CD14-positive monocyte (primary cell): Measurements from ENCODE around the gene GNGT1. TPM values are rescaled to one million over a fixed set of nuclear protein-coding genes. Genes with fewer than 3 reads are reported as not detected.

Experiments used
- DNase-seq, 3 donors: peaks; one replicate each; pipeline ENCODE4 v3.0.0-alpha.2; 2011 to 2022
- H2AFZ ChIP-seq: 2 replicates; pipeline ENCODE4 v1.6.0; 2012; ENCODE audit warnings: mild to moderate bottlenecking, low read depth, low read length, inconsistent platforms; ENCODE audit not compliant: insufficient read depth, poor library complexity, severe bottlenecking
- H3K27ac ChIP-seq, 2 donors: 1 replicate in 1 of 2; 2 replicates in 1 of 2; pipeline ENCODE4 v1.5.1; 2012 to 2013; ENCODE audit warnings: low read length in 2 of 2, control low read depth in 1 of 2, inconsistent platforms in 1 of 2, low read depth in 1 of 2, mild to moderate bottlenecking in 1 of 2
- H3K27me3 ChIP-seq, 2 donors: one replicate each; pipeline versions ENCODE4 v1.6.0 to v1.6.1; 2011 to 2013; ENCODE audit warnings: low read length in 2 of 2; ENCODE audit not compliant: control insufficient read depth in 2 of 2, insufficient read depth in 2 of 2
- H3K36me3 ChIP-seq, 2 donors: replicated peaks in 1 of 2; 1 replicate in 1 of 2; 2 replicates in 1 of 2; pipeline versions ENCODE4 v1.5.1 to v1.6.1; 2012 to 2013; ENCODE audit warnings: low read length in 2 of 2, control low read depth in 1 of 2, inconsistent platforms in 1 of 2, mild to moderate bottlenecking in 1 of 2; ENCODE audit not compliant: insufficient read depth in 2 of 2, control insufficient read depth in 1 of 2
- H3K4me1 ChIP-seq, 2 donors: 1 replicate in 1 of 2; 2 replicates in 1 of 2; pipeline versions ENCODE4 v1.5.1 to v1.6.1; 2012 to 2013; ENCODE audit warnings: low read length in 2 of 2, control low read depth in 1 of 2, inconsistent platforms in 1 of 2, mild to moderate bottlenecking in 1 of 2, moderate library complexity in 1 of 2; ENCODE audit not compliant: insufficient read depth in 2 of 2, control insufficient read depth in 1 of 2
- H3K4me2 ChIP-seq: replicated peaks from 2 replicates; pipeline ENCODE3; 2012; ENCODE audit warnings: low read length, moderate library complexity, mild to moderate bottlenecking; ENCODE audit not compliant: poor library complexity, severe bottlenecking; ENCODE audit errors: extremely low read depth
- H3K4me3 ChIP-seq, 3 experiments: fragments of 200-600 bp in 1 of 3; sonication (generic) in 1 of 3; replicated peaks in 1 of 3; 1 replicate in 2 of 3; 2 replicates in 1 of 3; pipeline ENCODE4 v1.5.1; 2011 to 2013; ENCODE audit warnings: low read length in 3 of 3, mild to moderate bottlenecking in 3 of 3, control low read depth in 2 of 3, low read depth in 2 of 3, inconsistent platforms in 1 of 3, moderate library complexity in 1 of 3
- H3K79me2 ChIP-seq: 2 replicates; pipeline ENCODE4 v1.6.0; 2012; ENCODE audit warnings: mild to moderate bottlenecking, control low read depth, inconsistent platforms, low read length, moderate library complexity; ENCODE audit not compliant: insufficient read depth
- H3K9ac ChIP-seq: 2 replicates; pipeline ENCODE4 v1.6.0; 2017; ENCODE audit warnings: low read length, mild to moderate bottlenecking; ENCODE audit not compliant: insufficient read depth, poor library complexity, severe bottlenecking
- H3K9me3 ChIP-seq, 2 donors: replicated peaks in 1 of 2; 1 replicate in 1 of 2; 2 replicates in 1 of 2; pipeline versions ENCODE4 v1.5.1 to v1.6.1; 2012 to 2013; ENCODE audit warnings: low read length in 2 of 2, control low read depth in 1 of 2; ENCODE audit not compliant: control insufficient read depth in 1 of 2, insufficient read depth in 1 of 2
- H4K20me1 ChIP-seq: 2 replicates; pipeline ENCODE4 v1.6.0; 2012; ENCODE audit warnings: mild to moderate bottlenecking, low read length, control low read depth, moderate library complexity; ENCODE audit not compliant: insufficient read depth
- H3K27ac Mint-ChIP-seq, 7 donors: one replicate each; pipeline ENCODE4 v1.8.0; 2020; ENCODE audit warnings: mild to moderate bottlenecking in 7 of 7, mixed read lengths in 7 of 7, moderate library complexity in 6 of 7, inconsistent platforms in 2 of 7
- H3K27me3 Mint-ChIP-seq, 3 donors: one replicate each; pipeline ENCODE4 v1.8.0; 2021 to 2022; ENCODE audit warnings: low read depth in 3 of 3, mild to moderate bottlenecking in 3 of 3, mixed read lengths in 3 of 3, moderate library complexity in 3 of 3, inconsistent platforms in 1 of 3
- H3K36me3 Mint-ChIP-seq, 2 donors: one replicate each; pipeline ENCODE4 v1.8.0; 2020; ENCODE audit warnings: mixed read lengths in 2 of 2, inconsistent platforms in 1 of 2, mild to moderate bottlenecking in 1 of 2
- H3K4me1 Mint-ChIP-seq: one replicate; pipeline ENCODE4 v1.8.0; 2020; ENCODE audit warnings: mild to moderate bottlenecking, mixed read lengths
- H3K4me3 Mint-ChIP-seq, 2 donors: one replicate each; pipeline ENCODE4 v1.8.0; 2020; ENCODE audit warnings: mild to moderate bottlenecking in 2 of 2, mixed read lengths in 2 of 2, moderate library complexity in 1 of 2
- H3K9me3 Mint-ChIP-seq, 7 donors: one replicate each; pipeline ENCODE4 v1.8.0; 2020 to 2022; ENCODE audit warnings: mixed read lengths in 7 of 7, mild to moderate bottlenecking in 6 of 7, moderate library complexity in 6 of 7, inconsistent platforms in 2 of 7
- WGBS: methylation state at CpG from one replicate; pipeline ENCODE4 v1.1.5; 2013; ENCODE audit warnings: missing lambda C conversion rate; ENCODE audit not compliant: insufficient coverage; 5-methylcytosine and 5-hydroxymethylcytosine counted together
- intact Hi-C, 2 donors: fragments of 100-400 bp; cut with micrococcal nuclease; formaldehyde crosslinking; loops; one replicate each; pipeline versions ENCODE4 v1.15.0 to v1.15.1; 2023
- polyA plus RNA-seq, 3 donors: library from polyadenylated mRNA; depleted of rRNA in 1 of 3; unstranded in 2 of 3; stranded (reverse) in 1 of 3; fragments of 300-500 nt in 2 of 3; fragments of >200 nt in 1 of 3; fragmentation: Illumina TruSeq in 2 of 3; gene quantifications; 1 replicate in 2 of 3; 2 replicates in 1 of 3; pipeline ENCODE4 v1.2.3, GENCODE V29; 2012 to 2021
- TF ChIP-seq, protein P1 (sequence below): fragments of 200-600 bp; IDR thresholded peaks from one replicate; pipeline ENCODE4 v1.8.0; 2022; ENCODE audit warnings: antibody characterized with exemption, mild to moderate bottlenecking

The GNGT1 gene
- polyA plus RNA-seq, 3 donors, result not detected

DNA sequence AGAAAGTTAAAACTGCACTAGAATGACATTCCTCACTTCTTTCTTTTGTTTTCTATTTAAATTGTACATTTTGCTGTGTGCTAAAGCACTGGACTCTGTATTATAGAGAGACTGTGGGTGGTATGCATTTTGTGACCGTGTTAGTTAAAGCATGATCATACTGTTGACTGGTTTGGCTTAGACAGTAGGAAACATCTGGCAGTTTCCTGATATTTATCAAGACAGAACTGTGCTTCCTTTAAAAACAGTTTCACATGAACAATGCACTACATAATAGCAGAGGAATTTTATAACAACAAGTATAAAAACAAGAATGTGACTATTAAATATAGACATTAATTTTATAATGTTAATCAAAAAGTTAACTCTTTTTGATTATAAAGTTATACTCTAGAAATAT, 38.3 kb downstream of the GNGT1 start:
- no CpG with 5 or more reads among the region's 1 CpG for WGBS
- TF ChIP-seq, protein P1, sequence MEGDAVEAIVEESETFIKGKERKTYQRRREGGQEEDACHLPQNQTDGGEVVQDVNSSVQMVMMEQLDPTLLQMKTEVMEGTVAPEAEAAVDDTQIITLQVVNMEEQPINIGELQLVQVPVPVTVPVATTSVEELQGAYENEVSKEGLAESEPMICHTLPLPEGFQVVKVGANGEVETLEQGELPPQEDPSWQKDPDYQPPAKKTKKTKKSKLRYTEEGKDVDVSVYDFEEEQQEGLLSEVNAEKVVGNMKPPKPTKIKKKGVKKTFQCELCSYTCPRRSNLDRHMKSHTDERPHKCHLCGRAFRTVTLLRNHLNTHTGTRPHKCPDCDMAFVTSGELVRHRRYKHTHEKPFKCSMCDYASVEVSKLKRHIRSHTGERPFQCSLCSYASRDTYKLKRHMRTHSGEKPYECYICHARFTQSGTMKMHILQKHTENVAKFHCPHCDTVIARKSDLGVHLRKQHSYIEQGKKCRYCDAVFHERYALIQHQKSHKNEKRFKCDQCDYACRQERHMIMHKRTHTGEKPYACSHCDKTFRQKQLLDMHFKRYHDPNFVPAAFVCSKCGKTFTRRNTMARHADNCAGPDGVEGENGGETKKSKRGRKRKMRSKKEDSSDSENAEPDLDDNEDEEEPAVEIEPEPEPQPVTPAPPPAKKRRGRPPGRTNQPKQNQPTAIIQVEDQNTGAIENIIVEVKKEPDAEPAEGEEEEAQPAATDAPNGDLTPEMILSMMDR, result no peak
- no peak overlapping the region for H3K9ac ChIP-seq
- no peaks in the 10 kb centered on the region for H3K27me3 ChIP-seq
- H3K27ac Mint-ChIP-seq, result no peak overlapping the region
- no peak overlapping the region for H3K4me2 ChIP-seq
- peaks cover 0 to 3% (median 0%) of the 10 kb centered on the region in 7 donors for H3K9me3 Mint-ChIP-seq
- no peaks in the 10 kb centered on the region for H3K36me3 ChIP-seq
- H4K20me1 ChIP-seq, result no peaks in the 10 kb centered on the region
- H2AFZ ChIP-seq, result no peak overlapping the region
- no peaks in the 10 kb centered on the region for H3K27me3 Mint-ChIP-seq
- no peak for DNase-seq
- no peaks in the 10 kb centered on the region for H3K36me3 Mint-ChIP-seq
- no peak overlapping the region for H3K27ac ChIP-seq
- no peak overlapping the region for H3K4me3 ChIP-seq
- no peaks in the 10 kb centered on the region for H3K79me2 ChIP-seq
- H3K4me1 Mint-ChIP-seq, result no peaks in the 10 kb centered on the region
- intact Hi-C loops, result no loop called here
- no peaks in the 10 kb centered on the region for H3K4me1 ChIP-seq
- no peak overlapping the region for H3K4me3 Mint-ChIP-seq
- H3K9me3 ChIP-seq, result no peaks in the 10 kb centered on the region

DNA sequence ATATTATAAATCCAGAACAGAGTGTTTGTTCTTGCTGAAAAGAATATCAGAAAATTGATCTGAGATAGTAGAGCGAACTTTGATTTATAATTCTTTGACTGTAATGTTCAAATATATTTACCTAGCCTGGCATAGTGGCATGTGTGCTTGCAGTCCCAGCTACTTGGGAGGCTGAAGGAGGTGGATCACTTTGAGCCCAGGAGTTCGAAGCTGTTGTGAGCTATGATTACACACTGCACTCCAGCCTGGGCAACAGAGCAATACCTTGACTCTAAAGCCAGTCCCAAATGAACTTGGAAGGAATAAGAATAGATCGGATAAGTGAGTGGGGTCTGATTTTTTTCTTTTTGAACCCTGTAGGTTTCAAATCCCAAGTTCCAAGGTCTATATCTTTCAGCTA, 38.7 kb downstream of the GNGT1 start:
- H3K4me1 Mint-ChIP-seq, result no peaks in the 10 kb centered on the region
- no peak overlapping the region for H3K4me3 ChIP-seq
- no peaks in the 10 kb centered on the region for H3K4me1 ChIP-seq
- H3K36me3 Mint-ChIP-seq, result no peaks in the 10 kb centered on the region
- no peaks in the 10 kb centered on the region for H3K27me3 Mint-ChIP-seq
- DNase-seq, result no peak
- H3K9ac ChIP-seq, result no peak overlapping the region
- no peak overlapping the region for H2AFZ ChIP-seq
- H4K20me1 ChIP-seq, result no peaks in the 10 kb centered on the region
- no peak overlapping the region for H3K27ac Mint-ChIP-seq
- intact Hi-C loops, result no loop called here
- TF ChIP-seq, protein P1, result no peak
- H3K4me3 Mint-ChIP-seq, result no peak overlapping the region
- WGBS, result no CpG with 5 or more reads among the region's 3 CpGs
- no peaks in the 10 kb centered on the region for H3K36me3 ChIP-seq
- no peak overlapping the region for H3K4me2 ChIP-seq
- H3K9me3 Mint-ChIP-seq, result peaks cover 0 to 3% (median 0%) of the 10 kb centered on the region in 7 donors
- H3K79me2 ChIP-seq, result no peaks in the 10 kb centered on the region
- H3K27ac ChIP-seq, result no peak overlapping the region
- H3K27me3 ChIP-seq, result no peaks in the 10 kb centered on the region
- no peaks in the 10 kb centered on the region for H3K9me3 ChIP-seq
